ENCODE results near the gene IQGAP2. TPM values are rescaled to one million over a fixed set of nuclear protein-coding genes. Genes with fewer than 3 reads are reported as not detected.

IQGAP2 gene
- total RNA-seq, 1 donor: 0.36 TPM

DNA sequence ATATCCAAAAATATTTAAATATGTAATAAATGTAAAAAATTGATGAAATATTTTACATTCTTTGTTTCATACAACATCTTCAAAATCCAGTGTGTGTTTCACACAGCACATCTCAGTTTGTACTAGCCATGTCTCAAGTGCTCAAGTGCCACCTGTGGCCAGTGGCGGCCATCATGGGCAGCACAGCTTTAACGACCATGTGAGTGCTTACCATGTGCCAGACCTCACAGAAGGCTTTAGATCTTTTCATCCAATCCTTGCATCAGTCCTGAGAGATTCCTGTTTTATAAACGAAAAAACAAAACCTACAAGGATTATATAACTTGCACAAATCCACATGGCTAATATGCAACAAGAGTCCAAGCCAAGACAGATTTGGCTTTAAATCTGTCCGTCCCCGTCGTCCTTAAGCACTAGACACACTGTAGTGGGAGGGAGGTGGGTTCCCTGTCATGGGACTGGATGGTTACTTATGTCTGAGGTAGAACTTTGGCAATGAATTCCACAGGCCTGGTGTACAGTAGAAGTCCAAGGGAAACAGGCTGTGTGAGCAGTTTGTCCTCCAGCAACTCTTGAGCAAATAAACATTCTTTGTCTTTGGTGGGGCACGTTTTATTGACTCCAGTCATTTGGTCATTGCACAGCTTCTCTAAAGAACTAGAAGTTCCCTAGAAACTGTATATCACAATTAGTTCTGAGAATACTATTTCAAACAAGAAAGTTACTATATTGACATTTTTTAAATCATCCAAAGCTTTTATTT is 287.8 kb downstream of the IQGAP2 start:
- Histone ChIP-seq H4K20me1 (ENCODE audit: insufficient read depth, low read length) (no peaks in the 10 kb centered on the region), H3K27ac (ENCODE audit: low read depth, low read length) (peak overlapping the region; percentile 86), H3K36me3 (ENCODE audit: insufficient read depth, low read length) (no peaks in the 10 kb centered on the region), H3K27me3 (ENCODE audit: insufficient read depth, low read length) (no peaks in the 10 kb centered on the region), H3K4me1 (ENCODE audit: insufficient read depth, low read length) (peaks cover 43% of the 10 kb centered on the region), H3K79me2 (ENCODE audit: insufficient read depth, low read length) (no peaks in the 10 kb centered on the region), H3K4me3 (ENCODE audit: insufficient read depth, low read length) (no peak overlapping the region), H3K4me2 (ENCODE audit: insufficient read depth, low read length) (peak overlapping the region; percentile 3), H3K9me3 (ENCODE audit: low read depth, low read length) (no peaks in the 10 kb centered on the region), H2AFZ (ENCODE audit: low read length) (peak overlapping the region; percentile 4)
- TF ChIP-seq, protein P1, sequence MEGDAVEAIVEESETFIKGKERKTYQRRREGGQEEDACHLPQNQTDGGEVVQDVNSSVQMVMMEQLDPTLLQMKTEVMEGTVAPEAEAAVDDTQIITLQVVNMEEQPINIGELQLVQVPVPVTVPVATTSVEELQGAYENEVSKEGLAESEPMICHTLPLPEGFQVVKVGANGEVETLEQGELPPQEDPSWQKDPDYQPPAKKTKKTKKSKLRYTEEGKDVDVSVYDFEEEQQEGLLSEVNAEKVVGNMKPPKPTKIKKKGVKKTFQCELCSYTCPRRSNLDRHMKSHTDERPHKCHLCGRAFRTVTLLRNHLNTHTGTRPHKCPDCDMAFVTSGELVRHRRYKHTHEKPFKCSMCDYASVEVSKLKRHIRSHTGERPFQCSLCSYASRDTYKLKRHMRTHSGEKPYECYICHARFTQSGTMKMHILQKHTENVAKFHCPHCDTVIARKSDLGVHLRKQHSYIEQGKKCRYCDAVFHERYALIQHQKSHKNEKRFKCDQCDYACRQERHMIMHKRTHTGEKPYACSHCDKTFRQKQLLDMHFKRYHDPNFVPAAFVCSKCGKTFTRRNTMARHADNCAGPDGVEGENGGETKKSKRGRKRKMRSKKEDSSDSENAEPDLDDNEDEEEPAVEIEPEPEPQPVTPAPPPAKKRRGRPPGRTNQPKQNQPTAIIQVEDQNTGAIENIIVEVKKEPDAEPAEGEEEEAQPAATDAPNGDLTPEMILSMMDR (IDR thresholded peaks at IDR 0.05; ENCODE audit: extremely low read depth, low read depth, low read length): no peak
- DNase-seq (ENCODE audit: insufficient read length, low spot score, missing footprints): no peak

DNA sequence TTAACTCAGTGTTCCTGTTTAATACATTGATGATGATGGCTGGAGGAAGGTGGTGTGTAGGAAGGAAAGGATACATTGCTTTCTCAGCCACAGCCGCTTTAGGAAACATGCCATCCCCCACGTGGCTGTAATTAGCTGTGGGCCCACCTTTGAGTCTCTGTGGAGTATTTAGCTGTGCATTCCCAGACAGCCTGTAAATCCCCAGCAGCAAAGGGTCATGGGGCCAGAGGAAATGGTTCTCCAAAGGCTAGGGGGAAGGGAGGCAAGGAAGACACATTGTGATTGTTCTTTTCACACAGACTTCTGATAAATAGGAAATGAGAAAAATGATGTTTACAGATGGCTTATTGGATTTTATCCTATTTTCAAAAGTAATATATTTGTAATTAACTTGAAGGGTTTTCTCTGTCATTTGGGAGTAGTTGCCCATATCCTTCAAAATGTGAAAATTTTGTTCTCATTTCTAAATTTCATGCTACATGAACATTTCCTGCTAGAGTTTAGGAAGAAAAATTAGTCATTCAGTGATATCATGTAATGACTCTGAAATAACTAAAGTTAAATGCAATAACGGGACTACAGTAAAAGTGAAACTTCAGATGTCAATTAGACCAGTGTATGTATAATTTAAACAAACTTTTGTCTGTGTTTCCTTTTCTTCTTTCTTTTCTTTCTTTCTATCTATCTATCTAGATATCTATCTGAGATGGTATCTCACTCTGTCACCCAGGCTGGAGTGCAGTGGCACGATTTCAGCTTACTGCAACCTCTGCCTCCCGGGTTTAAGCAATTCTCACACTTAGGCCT is 288.6 kb downstream of the IQGAP2 start:
- Histone ChIP-seq H3K27ac (ENCODE audit: low read depth, low read length) (peak overlapping the region; percentile 86), H2AFZ (ENCODE audit: low read length) (peak overlapping the region; percentile 47), H3K9me3 (ENCODE audit: low read depth, low read length) (no peaks in the 10 kb centered on the region), H3K36me3 (ENCODE audit: insufficient read depth, low read length) (no peaks in the 10 kb centered on the region), H3K4me1 (ENCODE audit: insufficient read depth, low read length) (peaks cover 43% of the 10 kb centered on the region), H3K4me2 (ENCODE audit: insufficient read depth, low read length) (peak overlapping the region; percentile 51), H3K79me2 (ENCODE audit: insufficient read depth, low read length) (no peaks in the 10 kb centered on the region), H3K4me3 (ENCODE audit: insufficient read depth, low read length) (no peak overlapping the region), H3K27me3 (ENCODE audit: insufficient read depth, low read length) (no peaks in the 10 kb centered on the region), H4K20me1 (ENCODE audit: insufficient read depth, low read length) (no peaks in the 10 kb centered on the region)
- TF ChIP-seq, protein P1 (IDR thresholded peaks at IDR 0.05; ENCODE audit: extremely low read depth, low read depth, low read length): no peak
- DNase-seq (ENCODE audit: insufficient read length, low spot score, missing footprints): peak; percentile 78

DNA sequence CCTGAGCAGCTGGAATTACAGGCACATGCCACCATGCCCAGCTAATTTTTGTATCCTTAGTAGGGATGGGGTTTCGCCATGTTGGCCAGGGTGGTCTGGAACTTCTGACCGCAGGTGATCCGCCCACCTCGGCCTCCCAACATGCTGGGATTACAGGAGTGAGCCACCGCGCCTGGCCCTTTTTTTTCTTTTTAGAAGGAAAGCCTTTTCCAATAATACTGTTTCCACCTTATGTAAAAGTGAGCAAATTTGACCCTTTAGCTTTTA is 289.1 kb downstream of the IQGAP2 start:
- TF ChIP-seq, protein P1 (IDR thresholded peaks at IDR 0.05; ENCODE audit: extremely low read depth, low read depth, low read length): no peak
- H2AFZ ChIP-seq (ENCODE audit: low read length): peak overlapping the region; percentile 47
- H3K9me3 ChIP-seq (ENCODE audit: low read depth, low read length): no peaks in the 10 kb centered on the region
- peak overlapping the region; percentile 51 for H3K4me2 ChIP-seq (ENCODE audit: insufficient read depth, low read length)
- no peaks in the 10 kb centered on the region for H4K20me1 ChIP-seq (ENCODE audit: insufficient read depth, low read length)
- DNase-seq (ENCODE audit: insufficient read length, low spot score, missing footprints): no peak
- no peaks in the 10 kb centered on the region for H3K27me3 ChIP-seq (ENCODE audit: insufficient read depth, low read length)
- H3K4me1 ChIP-seq (ENCODE audit: insufficient read depth, low read length): peaks cover 43% of the 10 kb centered on the region
- H3K27ac ChIP-seq (ENCODE audit: low read depth, low read length): peak overlapping the region; percentile 86
- H3K4me3 ChIP-seq (ENCODE audit: insufficient read depth, low read length): no peak overlapping the region
- no peaks in the 10 kb centered on the region for H3K79me2 ChIP-seq (ENCODE audit: insufficient read depth, low read length)
- no peaks in the 10 kb centered on the region for H3K36me3 ChIP-seq (ENCODE audit: insufficient read depth, low read length)

GRCh38 chr5:76692651-76693050 is 289.6 kb downstream of the IQGAP2 start:
- no peak for DNase-seq (ENCODE audit: insufficient read length, low spot score, missing footprints)
- no peaks in the 10 kb centered on the region for H3K79me2 ChIP-seq (ENCODE audit: insufficient read depth, low read length)
- TF ChIP-seq, protein P1 (IDR thresholded peaks at IDR 0.05; ENCODE audit: extremely low read depth, low read depth, low read length): no peak
- no peaks in the 10 kb centered on the region for H3K36me3 ChIP-seq (ENCODE audit: insufficient read depth, low read length)
- no peaks in the 10 kb centered on the region for H3K9me3 ChIP-seq (ENCODE audit: low read depth, low read length)
- no peak overlapping the region for H3K4me3 ChIP-seq (ENCODE audit: insufficient read depth, low read length)
- H3K4me2 ChIP-seq (ENCODE audit: insufficient read depth, low read length): no peak overlapping the region
- H3K4me1 ChIP-seq (ENCODE audit: insufficient read depth, low read length): peaks cover 43% of the 10 kb centered on the region
- H3K27ac ChIP-seq (ENCODE audit: low read depth, low read length): peak overlapping the region; percentile 86
- no peaks in the 10 kb centered on the region for H4K20me1 ChIP-seq (ENCODE audit: insufficient read depth, low read length)
- H2AFZ ChIP-seq (ENCODE audit: low read length): no peak overlapping the region
- H3K27me3 ChIP-seq (ENCODE audit: insufficient read depth, low read length): no peaks in the 10 kb centered on the region

All from osteoblast (primary cell).